ENCODE data around the gene FOXL3.

DNA sequence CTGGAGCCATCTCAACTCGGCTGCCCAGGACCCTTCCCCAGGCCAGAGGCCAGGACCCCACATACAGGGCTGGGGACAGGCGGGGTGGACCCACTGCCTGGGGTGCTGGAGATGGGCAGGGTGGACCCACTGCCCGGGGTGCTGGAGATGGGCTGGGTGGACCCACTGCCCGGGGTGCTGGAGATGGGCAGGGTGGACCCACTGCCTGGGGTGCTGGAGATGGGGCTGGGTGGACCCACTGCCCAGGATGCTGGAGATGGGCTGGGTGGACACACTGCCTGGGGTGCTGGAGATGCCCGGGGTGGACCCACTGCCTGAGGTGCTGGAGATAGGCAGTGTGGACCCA, 32.4 kb upstream of the FOXL3 start:
- TF ChIP-seq POLR2AphosphoS5 (IDR thresholded peaks at IDR 0.05; ENCODE audit: low read depth, low read length) (no peak), FOXP2 (optimal IDR thresholded peaks at IDR 0.05; ENCODE audit: borderline replicate concordance, extremely low read depth, extremely low read length, insufficient read depth) (no peak), TAF1 (IDR thresholded peaks at IDR 0.05; ENCODE audit: borderline replicate concordance, insufficient read depth, low read length) (no peak), SIN3A (IDR thresholded peaks at IDR 0.05; ENCODE audit: borderline replicate concordance, insufficient read depth, low read length) (no peak)
